ENCODE results near the gene ZSCAN31.
"Not testable (repeated sequence)": the region's sequence is repeated elsewhere in the genome, so short reads cannot be mapped to it uniquely, and the experiment has no call there.

ZSCAN31 gene

GRCh38 chr6:28335564-28336283 lies at the start of gene ZSCAN31:
Gene ZSCAN31, minus strand, starts transcription at chr6:28336148. Its CDS starts 6,465 bp downstream, at chr6:28329683.
- peak; percentile 75 to 98 (median 88) for DNase-seq
- intact Hi-C loops (cut with DNase I) = loop anchor here (1.0 kb wide), 1 partner anchor 18 kb away; no protein-coding TSS in a partner anchor

- DNase-seq = no peak
- intact Hi-C loops (cut with DNase I) = no loop called here
Measured at GRCh38 chr6:28384143-28384533, 48.2 kb upstream of the ZSCAN31 start.

GRCh38 chr6:28383235-28384142 lies 47.5 kb upstream of the ZSCAN31 start:
- peak; percentile 44 to 95 (median 72) for DNase-seq
- intact Hi-C loops (cut with DNase I) = no loop called here

- intact Hi-C loops (cut with DNase I) = no loop called here
- DNase-seq = no peak
Measured at GRCh38 chr6:28380381-28380780, 44.4 kb upstream of the ZSCAN31 start.

- intact Hi-C loops (cut with DNase I) = no loop called here
- DNase-seq = no peak
Measured at GRCh38 chr6:28378644-28379043, 42.7 kb upstream of the ZSCAN31 start.

- intact Hi-C loops (cut with DNase I) = no loop called here
- DNase-seq = no peak
Measured at GRCh38 chr6:28377879-28378278, 41.9 kb upstream of the ZSCAN31 start.

- DNase-seq = no peak
- intact Hi-C loops (cut with DNase I) = no loop called here
Measured at GRCh38 chr6:28373925-28374324, 38.0 kb upstream of the ZSCAN31 start.

GRCh38 chr6:28371706-28372451 lies 35.9 kb upstream of the ZSCAN31 start:
- intact Hi-C loops (cut with DNase I) = no loop called here
- no peak for DNase-seq

GRCh38 chr6:28371280-28371679 lies 35.3 kb upstream of the ZSCAN31 start:
- intact Hi-C loops (cut with DNase I) = no loop called here
- DNase-seq = no peak

GRCh38 chr6:28370440-28370839 lies 34.5 kb upstream of the ZSCAN31 start:
- DNase-seq = no peak
- intact Hi-C loops (cut with DNase I) = no loop called here

- intact Hi-C loops (cut with DNase I) = no loop called here
- DNase-seq = no peak
Measured at GRCh38 chr6:28369463-28369862, 33.5 kb upstream of the ZSCAN31 start.

GRCh38 chr6:28368522-28368921 lies 32.6 kb upstream of the ZSCAN31 start:
- intact Hi-C loops (cut with DNase I) = no loop called here
- DNase-seq = no peak

GRCh38 chr6:28365590-28365989 lies 29.6 kb upstream of the ZSCAN31 start:
- intact Hi-C loops (cut with DNase I); DNase-seq: not testable (repeated sequence)

- no peak for DNase-seq
Measured at GRCh38 chr6:28360961-28361360, 25.0 kb upstream of the ZSCAN31 start.

GRCh38 chr6:28359562-28359961 lies 23.6 kb upstream of the ZSCAN31 start:
- not testable (repeated sequence) for DNase-seq
- intact Hi-C loops (cut with DNase I) = loop anchor here (5.0 kb wide), 2 partner anchors 38 to 87 kb away; partner anchors contain the start of gene ZSCAN12

More at GRCh38 chr6:28360961-28361360, 25.0 kb upstream of the ZSCAN31 start:
- intact Hi-C loops (cut with DNase I) = no loop called here

- intact Hi-C loops (cut with DNase I) = loop anchor here (2.0 to 5.0 kb wide), 3 partner anchors 40 to 216 kb away; partner anchors contain the start of genes ZKSCAN8 and ZSCAN12
- DNase-seq = peak in 4 of 10 donors; percentile 22 to 85 (median 64)
Measured at GRCh38 chr6:28357036-28357435, 21.1 kb upstream of the ZSCAN31 start.

GRCh38 chr6:28356666-28357020 lies 20.7 kb upstream of the ZSCAN31 start:
- DNase-seq = peak in 4 of 10 donors; percentile 8 to 77 (median 73)
- intact Hi-C loops (cut with DNase I) = loop anchor here (2.0 to 5.0 kb wide), 3 partner anchors 41 to 216 kb away; partner anchors contain the start of genes ZKSCAN8 and ZSCAN12

GRCh38 chr6:28355743-28356665 lies 20.1 kb upstream of the ZSCAN31 start:
- intact Hi-C loops (cut with DNase I) = loop anchor here (2.0 to 5.0 kb wide), 3 partner anchors 41 to 215 kb away; partner anchors contain the start of genes ZKSCAN8 and ZSCAN12

More at GRCh38 chr6:28355743-28356665, 20.1 kb upstream of the ZSCAN31 start:
- peak; percentile 49 to 95 (median 68) for DNase-seq
